VCaP (cell line): ENCODE data around the gene OGDH.
"Not testable (repeated sequence)": the region's sequence is repeated elsewhere in the genome, so short reads cannot be mapped to it uniquely, and the experiment has no call there.

Experiments
- H3K27ac ChIP-seq: fragments of 450-650 bp; 2 replicates; pipeline ENCODE4 v1.5.1; 2017
- TF ChIP-seq, protein P1 (sequence below): fragments of 450-650 bp; conservative IDR thresholded peaks from 2 replicates; pipeline ENCODE4 v1.5.1; 2017; ENCODE audit warnings: mild to moderate bottlenecking, moderate library complexity

Gene OGDH

DNA sequence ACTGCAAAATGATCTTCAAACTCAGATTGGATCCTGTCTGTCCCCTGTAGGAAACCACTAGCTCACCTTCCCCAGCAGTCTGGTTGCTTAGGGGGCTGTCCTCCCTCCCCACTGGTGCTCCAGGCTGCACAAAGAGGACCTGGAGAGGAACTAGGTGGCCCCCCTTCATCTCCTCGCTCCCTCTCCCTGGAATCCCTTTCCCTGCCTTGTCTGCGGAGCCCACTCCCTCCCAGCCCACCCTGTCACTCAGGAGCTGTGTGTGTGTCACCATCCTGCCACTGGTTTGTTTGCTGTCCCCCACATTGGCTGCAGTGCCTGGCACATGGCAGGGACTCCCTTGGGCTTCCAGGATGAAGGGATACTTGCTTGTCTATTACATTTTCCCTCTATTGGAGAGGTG, 106.7 kb downstream of the OGDH start:
- H3K27ac ChIP-seq: no peak overlapping the region
- TF ChIP-seq, protein P1, sequence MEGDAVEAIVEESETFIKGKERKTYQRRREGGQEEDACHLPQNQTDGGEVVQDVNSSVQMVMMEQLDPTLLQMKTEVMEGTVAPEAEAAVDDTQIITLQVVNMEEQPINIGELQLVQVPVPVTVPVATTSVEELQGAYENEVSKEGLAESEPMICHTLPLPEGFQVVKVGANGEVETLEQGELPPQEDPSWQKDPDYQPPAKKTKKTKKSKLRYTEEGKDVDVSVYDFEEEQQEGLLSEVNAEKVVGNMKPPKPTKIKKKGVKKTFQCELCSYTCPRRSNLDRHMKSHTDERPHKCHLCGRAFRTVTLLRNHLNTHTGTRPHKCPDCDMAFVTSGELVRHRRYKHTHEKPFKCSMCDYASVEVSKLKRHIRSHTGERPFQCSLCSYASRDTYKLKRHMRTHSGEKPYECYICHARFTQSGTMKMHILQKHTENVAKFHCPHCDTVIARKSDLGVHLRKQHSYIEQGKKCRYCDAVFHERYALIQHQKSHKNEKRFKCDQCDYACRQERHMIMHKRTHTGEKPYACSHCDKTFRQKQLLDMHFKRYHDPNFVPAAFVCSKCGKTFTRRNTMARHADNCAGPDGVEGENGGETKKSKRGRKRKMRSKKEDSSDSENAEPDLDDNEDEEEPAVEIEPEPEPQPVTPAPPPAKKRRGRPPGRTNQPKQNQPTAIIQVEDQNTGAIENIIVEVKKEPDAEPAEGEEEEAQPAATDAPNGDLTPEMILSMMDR: no peak

DNA sequence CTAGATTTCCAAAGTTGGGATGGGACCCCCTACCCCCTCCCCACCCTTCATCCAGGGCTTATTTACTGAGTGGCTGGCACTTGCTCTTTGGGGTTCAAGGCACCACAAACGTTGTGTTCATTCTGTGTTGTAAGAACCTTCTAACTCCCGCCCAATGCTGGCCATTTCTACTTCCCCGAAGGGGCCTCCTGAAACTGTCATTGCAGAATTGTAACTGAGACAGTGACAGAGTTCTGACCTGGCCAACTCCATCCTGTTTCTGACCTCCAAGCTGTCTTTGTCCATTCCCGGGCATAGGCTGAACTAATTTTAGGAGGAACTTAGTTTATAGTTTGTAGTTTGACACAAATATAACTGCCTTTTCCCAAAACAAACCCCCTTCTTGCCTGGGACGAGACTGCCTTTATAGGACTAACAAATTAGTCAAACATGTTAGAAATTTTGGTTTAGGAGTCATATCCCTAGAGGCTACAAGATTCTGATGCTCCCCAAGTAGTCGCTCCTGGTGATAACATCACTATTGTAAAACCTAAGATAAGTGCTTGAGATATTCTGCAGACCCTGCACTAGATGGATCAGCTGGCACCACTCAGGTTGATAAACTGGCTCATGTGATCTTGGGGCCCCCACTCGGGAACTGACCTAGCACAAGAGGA, 107.4 kb downstream of the OGDH start:
- TF ChIP-seq, protein P1: no peak
- no peak overlapping the region for H3K27ac ChIP-seq

DNA sequence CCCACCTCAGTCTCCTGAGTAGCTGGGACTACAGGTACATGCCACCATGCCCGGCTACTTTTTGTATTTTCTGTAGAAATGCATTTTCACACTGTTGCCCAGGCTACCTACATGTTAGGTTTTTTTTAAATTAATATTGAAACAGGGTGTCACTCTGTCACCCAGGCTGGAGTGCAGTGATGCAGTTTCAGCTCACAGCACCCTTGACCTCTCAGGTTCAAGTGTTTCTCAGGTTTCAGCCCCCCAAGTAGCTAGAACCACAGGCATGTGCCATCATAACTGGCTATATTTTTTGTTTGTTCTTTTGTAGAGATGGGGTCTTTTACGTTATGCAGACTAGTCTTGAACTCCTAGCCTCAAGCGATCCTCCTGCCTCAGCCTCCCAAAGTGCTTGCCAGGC, 109.8 kb downstream of the OGDH start:
- TF ChIP-seq, protein P1: no peak

DNA sequence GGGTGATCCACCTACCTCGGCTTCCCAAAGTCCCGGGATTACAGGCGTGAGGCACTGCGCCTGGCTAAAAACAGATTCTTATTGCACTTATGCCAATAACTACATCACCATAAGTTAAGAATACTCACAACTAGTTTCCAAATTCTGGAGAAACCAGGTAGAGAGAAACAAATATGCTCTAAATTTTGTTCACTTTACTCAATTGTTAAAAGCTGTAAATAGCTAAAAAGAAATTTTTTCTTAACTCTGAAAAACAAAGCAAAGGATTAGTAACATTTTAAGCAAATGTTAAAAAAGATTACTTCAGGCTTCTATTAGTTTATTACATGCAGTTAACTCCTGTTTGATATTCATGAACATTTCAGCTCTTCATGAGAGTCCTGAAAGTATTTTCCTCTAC, 113.9 kb downstream of the OGDH start:
- H3K27ac ChIP-seq: no peak overlapping the region
- TF ChIP-seq, protein P1: no peak

More for the DNA sequence above, 109.8 kb downstream of the OGDH start:
- no peak overlapping the region for H3K27ac ChIP-seq

DNA sequence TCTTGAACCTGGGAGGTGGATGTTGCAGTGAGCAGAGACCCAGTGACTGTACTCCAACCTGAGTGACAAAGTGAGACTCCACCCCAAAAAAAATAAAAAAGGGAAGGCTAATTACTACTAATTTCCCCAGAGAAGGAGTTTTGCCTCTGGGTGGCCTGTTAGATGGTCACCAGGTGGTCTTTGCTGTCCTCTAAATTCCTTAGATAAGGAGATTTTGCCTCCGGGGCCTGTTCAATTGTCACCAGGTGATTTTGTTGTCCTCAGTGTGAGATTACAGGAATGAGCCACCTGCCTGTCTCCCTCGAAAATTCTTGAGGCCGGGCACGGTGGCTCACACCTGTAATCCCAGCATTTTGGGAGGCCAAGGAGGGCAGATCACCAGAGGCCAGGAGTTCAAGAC, 117.8 kb downstream of the OGDH start:
- no peak overlapping the region for H3K27ac ChIP-seq
- TF ChIP-seq, protein P1: no peak

DNA sequence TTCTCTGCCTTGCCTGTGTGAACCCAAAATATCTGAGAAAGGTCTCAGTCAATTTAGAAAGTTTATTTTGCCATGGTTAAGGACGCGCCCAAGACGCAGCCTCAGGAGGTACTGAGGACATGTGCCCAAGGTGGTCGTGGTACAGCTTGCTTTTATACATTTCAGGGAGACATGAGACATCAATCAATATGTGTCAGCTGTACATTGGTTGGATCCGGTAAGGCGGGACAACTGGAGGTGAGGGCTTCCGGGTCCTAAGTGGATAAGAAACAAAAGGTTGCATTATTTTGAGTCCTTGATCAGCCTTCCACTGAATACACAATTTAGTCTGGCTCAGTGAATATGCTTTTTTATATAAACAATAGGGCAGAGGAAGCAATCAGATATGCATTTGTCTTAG, 119.8 kb downstream of the OGDH start:
- H3K27ac ChIP-seq: not testable (repeated sequence)

DNA sequence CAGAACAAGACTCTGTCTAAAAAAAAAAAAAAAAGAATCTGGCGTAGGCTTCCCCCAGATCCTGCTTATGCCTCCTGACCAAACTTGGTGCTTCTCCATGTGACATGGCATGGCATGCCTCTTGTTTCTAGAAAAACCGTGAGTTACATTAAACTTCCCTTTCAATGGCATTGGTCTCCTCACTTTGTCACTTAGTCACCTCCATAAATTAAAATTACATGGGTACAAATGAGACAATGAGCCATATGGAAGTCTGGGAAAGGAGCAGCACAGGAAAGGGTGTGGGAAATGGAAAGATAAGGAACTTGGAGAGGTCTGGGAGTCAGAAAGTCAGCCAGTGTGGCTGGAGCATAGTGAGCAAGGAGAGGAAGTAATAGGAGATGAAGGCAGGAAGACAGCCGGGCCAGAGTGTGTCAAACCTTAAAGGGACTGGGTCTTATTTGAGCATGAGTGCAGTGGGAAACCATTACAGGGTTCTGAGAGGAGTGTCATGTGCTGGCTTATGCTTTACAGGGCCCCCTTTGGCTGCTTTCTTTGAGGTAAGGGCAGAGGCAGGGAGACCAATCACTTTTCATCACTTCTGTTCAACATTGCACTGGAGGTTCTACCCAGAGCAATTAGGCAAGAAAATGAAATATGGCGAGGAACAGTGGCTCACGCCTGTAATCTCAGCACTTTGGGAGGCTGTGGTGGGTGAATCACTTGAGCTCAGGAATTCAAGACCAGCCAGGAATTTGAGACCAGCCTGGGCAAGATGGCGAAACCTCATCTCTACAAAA, 120.9 kb downstream of the OGDH start:
- TF ChIP-seq, protein P1: no peak
- H3K27ac ChIP-seq: no peak overlapping the region

DNA sequence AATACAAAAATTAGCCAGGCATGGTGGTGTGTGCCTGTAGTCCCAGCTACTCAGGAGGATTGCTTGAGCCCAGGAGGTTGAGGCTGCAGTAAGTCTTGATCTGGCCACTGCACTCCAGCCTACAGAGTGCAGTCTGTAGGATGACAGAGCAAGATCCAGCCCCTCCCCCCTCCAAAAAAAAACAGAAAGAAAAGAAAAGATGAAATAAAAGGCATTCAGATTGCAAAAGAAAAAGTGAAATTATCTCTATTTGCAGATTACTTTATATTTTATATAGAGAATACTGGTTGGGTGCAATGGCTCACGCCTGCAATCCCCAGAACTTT, 121.5 kb downstream of the OGDH start:
- no peak overlapping the region for H3K27ac ChIP-seq
- TF ChIP-seq, protein P1: no peak
